ENCODE data around the gene VWA3B.

VWA3B gene

GRCh38 chr2:98114643-98115330, 27.8 kb downstream of the VWA3B start:
- Histone ChIP-seq H3K36me3 (ENCODE audit: insufficient read depth, low read length) (no peaks in the 10 kb centered on the region), H3K9me2 (replicated peaks; ENCODE audit: low read depth, low read length) (no peaks in the 10 kb centered on the region), H3K9me3 (ENCODE audit: insufficient read depth, low read depth, low read length) (peaks cover 4% of the 10 kb centered on the region; the same call in 1 of the 2 replicates), H3K4me2 (ENCODE audit: low read depth, low read length, poor library complexity, severe bottlenecking) (no peak overlapping the region), H2AFZ (ENCODE audit: low read length) (no peak overlapping the region), H4K20me1 (ENCODE audit: insufficient read depth, low read length, poor library complexity, severe bottlenecking) (no peaks in the 10 kb centered on the region), H3K79me2 (ENCODE audit: insufficient read depth, low read length) (no peaks in the 10 kb centered on the region), H3F3A (ENCODE audit: low read depth) (no peaks in the 10 kb centered on the region), H3K27me3 (ENCODE audit: insufficient read depth, low read length, poor library complexity, severe bottlenecking) (no peaks in the 10 kb centered on the region), H3K4me1 (ENCODE audit: insufficient read depth, low read length, poor library complexity, severe bottlenecking) (no peaks in the 10 kb centered on the region), H3K9ac (ENCODE audit: low read depth, low read length, poor library complexity, severe bottlenecking) (no peak overlapping the region), H3K4me3 (ENCODE audit: low read length, poor library complexity, severe bottlenecking) (no peak overlapping the region)
- TF ChIP-seq CTCF (conservative IDR thresholded peaks at IDR 0.05; ENCODE audit: low read length) (no peak), EZH2phosphoT487 (IDR thresholded peaks at IDR 0.05; ENCODE audit: borderline replicate concordance) (no peak)

- H2AFZ ChIP-seq (ENCODE audit: low read length), result no peak overlapping the region
- H3K36me3 ChIP-seq (ENCODE audit: insufficient read depth, low read length), result no peaks in the 10 kb centered on the region
- no peak overlapping the region for H3K9ac ChIP-seq (ENCODE audit: low read depth, low read length, poor library complexity, severe bottlenecking)
- no peaks in the 10 kb centered on the region for H3K4me1 ChIP-seq (ENCODE audit: insufficient read depth, low read length, poor library complexity, severe bottlenecking)
- no peaks in the 10 kb centered on the region for H3K27me3 ChIP-seq (ENCODE audit: insufficient read depth, low read length, poor library complexity, severe bottlenecking)
- no peak overlapping the region for H3K4me3 ChIP-seq (ENCODE audit: low read length, poor library complexity, severe bottlenecking)
- H4K20me1 ChIP-seq (ENCODE audit: insufficient read depth, low read length, poor library complexity, severe bottlenecking), result no peaks in the 10 kb centered on the region
- TF ChIP-seq CTCF (conservative IDR thresholded peaks at IDR 0.05; ENCODE audit: low read length), result no peak
- no peak for TF ChIP-seq EZH2phosphoT487 (IDR thresholded peaks at IDR 0.05; ENCODE audit: borderline replicate concordance)
- H3K9me3 ChIP-seq (ENCODE audit: insufficient read depth, low read depth, low read length), result no peaks in the 10 kb centered on the region
- no peaks in the 10 kb centered on the region for H3K9me2 ChIP-seq (replicated peaks; ENCODE audit: low read depth, low read length)
- H3F3A ChIP-seq (ENCODE audit: low read depth), result no peaks in the 10 kb centered on the region
- H3K79me2 ChIP-seq (ENCODE audit: insufficient read depth, low read length), result no peaks in the 10 kb centered on the region
- H3K4me2 ChIP-seq (ENCODE audit: low read depth, low read length, poor library complexity, severe bottlenecking), result no peak overlapping the region
Measured at GRCh38 chr2:98118161-98118560, 31.2 kb downstream of the VWA3B start.

GRCh38 chr2:98118852-98119251, 31.9 kb downstream of the VWA3B start:
- Histone ChIP-seq H3F3A (ENCODE audit: low read depth) (no peaks in the 10 kb centered on the region), H3K79me2 (ENCODE audit: insufficient read depth, low read length) (no peaks in the 10 kb centered on the region), H2AFZ (ENCODE audit: low read length) (no peak overlapping the region), H3K27me3 (ENCODE audit: insufficient read depth, low read length, poor library complexity, severe bottlenecking) (no peaks in the 10 kb centered on the region), H3K4me1 (ENCODE audit: insufficient read depth, low read length, poor library complexity, severe bottlenecking) (peaks cover 4% of the 10 kb centered on the region), H3K9ac (ENCODE audit: low read depth, low read length, poor library complexity, severe bottlenecking) (no peak overlapping the region), H3K36me3 (ENCODE audit: insufficient read depth, low read length) (no peaks in the 10 kb centered on the region), H3K4me2 (ENCODE audit: low read depth, low read length, poor library complexity, severe bottlenecking) (no peak overlapping the region), H4K20me1 (ENCODE audit: insufficient read depth, low read length, poor library complexity, severe bottlenecking) (no peaks in the 10 kb centered on the region), H3K9me3 (ENCODE audit: insufficient read depth, low read depth, low read length) (no peaks in the 10 kb centered on the region), H3K9me2 (replicated peaks; ENCODE audit: low read depth, low read length) (no peaks in the 10 kb centered on the region), H3K4me3 (ENCODE audit: low read length, poor library complexity, severe bottlenecking) (no peak overlapping the region)
- TF ChIP-seq CTCF (conservative IDR thresholded peaks at IDR 0.05; ENCODE audit: low read length), result no peak
- no peak for TF ChIP-seq EZH2phosphoT487 (IDR thresholded peaks at IDR 0.05; ENCODE audit: borderline replicate concordance)
